KOPT-K1 (cell line): ENCODE results near the gene GLIS1.

Experiments used
- H3K27ac ChIP-seq: fragments of 200-600 bp; sonication (generic); 2 replicates; pipeline ENCODE4 v1.5.1; 2016; ENCODE audit warnings: antibody characterized with exemption, mild to moderate bottlenecking, low read depth, low read length; ENCODE audit not compliant: poor library complexity, severe bottlenecking
- H3K36me3 ChIP-seq: fragments of 200-600 bp; sonication (generic); 2 replicates; pipeline ENCODE4 v1.5.1; 2017; ENCODE audit warnings: antibody characterized with exemption, mild to moderate bottlenecking, low read length, moderate library complexity; ENCODE audit not compliant: insufficient read depth
- H3K9me3 ChIP-seq: fragments of 200-600 bp; sonication (generic); 2 replicates; pipeline ENCODE4 v1.5.1; 2017; ENCODE audit warnings: antibody characterized with exemption, low read length, mild to moderate bottlenecking; ENCODE audit not compliant: insufficient read depth, poor library complexity, severe bottlenecking

The GLIS1 gene

GRCh38 chr1:53511933-53512806 is 226.8 kb downstream of the GLIS1 start:
- no peaks in the 10 kb centered on the region for H3K36me3 ChIP-seq
- no peaks in the 10 kb centered on the region for H3K9me3 ChIP-seq
- H3K27ac ChIP-seq = no peak overlapping the region

- Histone ChIP-seq H3K27ac (no peak overlapping the region), H3K36me3 (no peaks in the 10 kb centered on the region), H3K9me3 (no peaks in the 10 kb centered on the region)
These were observed 227.5 kb downstream of the GLIS1 start for GRCh38 chr1:53511323-53511932.

DNA sequence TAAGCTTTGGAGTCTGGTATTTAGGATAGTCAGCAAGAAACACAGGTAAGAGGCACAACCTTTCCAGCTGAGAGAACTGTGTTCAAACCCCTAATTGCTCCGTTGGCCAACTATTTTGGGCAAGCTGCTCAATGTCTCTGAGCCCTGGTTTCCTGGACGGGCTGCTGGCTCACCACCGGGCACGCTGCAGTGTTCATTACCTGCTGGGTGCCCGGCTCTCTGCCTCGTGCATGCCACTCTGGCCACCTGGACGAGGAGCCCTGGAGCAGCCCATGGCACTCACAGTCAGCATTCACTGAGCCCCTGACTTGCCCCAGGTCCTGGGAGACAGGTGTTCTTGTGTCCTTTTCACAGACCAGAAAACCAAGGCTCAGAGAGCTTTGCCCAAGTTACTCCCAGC is 228.7 kb downstream of the GLIS1 start:
- no peak overlapping the region for H3K27ac ChIP-seq

DNA sequence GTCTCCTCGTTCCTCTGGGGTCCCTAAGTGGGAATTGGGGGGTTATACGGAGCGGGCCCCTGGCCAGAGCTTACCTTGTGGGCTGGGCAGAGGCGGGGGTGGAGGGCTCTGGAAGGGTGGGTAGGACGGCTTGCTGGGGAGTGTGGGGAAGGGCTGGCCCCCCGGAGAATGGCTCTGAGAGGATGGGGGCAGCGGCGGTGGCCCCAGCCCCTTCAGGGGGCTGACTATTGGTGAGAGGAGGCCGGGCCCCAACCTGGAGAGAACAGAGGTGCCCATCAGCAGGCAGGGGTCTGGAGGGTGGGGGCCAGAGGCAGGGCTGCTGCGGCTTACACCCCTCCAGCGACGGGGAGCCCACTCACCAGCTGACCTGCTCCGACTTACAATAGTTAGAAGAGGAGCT is 229.2 kb downstream of the GLIS1 start:
- Histone ChIP-seq H3K27ac (no peak overlapping the region), H3K9me3 (no peaks in the 10 kb centered on the region), H3K36me3 (no peaks in the 10 kb centered on the region)

More for the DNA sequence above, 228.7 kb downstream of the GLIS1 start:
- H3K9me3 ChIP-seq = no peaks in the 10 kb centered on the region
- no peaks in the 10 kb centered on the region for H3K36me3 ChIP-seq

DNA sequence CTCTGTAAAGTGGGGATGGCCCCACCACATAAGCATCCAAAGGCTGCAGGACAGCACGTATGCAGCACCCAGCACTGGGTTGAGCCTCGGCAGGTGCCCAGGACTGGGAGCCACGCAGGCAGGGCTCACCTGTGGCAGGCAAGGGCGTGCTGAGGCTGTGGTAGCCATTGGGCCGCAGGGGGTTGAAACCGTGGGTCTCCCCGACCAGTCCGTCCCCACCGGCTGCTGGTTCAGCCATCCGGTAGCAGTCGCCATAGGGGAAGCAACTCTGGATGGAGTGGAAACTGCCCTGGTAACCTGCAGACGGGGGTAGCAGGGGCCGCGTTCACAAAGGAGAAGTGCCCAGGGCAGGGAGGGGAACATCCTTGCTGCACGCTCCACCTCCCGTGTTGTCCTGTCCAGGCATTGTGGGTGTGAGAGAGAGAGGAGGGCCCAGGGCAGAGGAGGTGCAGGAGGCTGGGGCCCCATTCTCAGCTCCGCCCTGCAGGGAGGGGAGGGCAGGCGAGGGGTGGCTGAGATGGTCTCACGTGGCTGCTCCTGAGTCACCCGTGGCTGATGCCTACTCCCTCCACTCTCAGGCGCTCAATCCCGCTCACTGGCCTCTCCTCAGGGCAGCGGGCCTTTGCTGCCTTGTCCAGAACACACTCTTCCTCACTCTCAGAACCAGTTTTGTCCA is 229.8 kb downstream of the GLIS1 start:
- H3K27ac ChIP-seq = no peak overlapping the region

DNA sequence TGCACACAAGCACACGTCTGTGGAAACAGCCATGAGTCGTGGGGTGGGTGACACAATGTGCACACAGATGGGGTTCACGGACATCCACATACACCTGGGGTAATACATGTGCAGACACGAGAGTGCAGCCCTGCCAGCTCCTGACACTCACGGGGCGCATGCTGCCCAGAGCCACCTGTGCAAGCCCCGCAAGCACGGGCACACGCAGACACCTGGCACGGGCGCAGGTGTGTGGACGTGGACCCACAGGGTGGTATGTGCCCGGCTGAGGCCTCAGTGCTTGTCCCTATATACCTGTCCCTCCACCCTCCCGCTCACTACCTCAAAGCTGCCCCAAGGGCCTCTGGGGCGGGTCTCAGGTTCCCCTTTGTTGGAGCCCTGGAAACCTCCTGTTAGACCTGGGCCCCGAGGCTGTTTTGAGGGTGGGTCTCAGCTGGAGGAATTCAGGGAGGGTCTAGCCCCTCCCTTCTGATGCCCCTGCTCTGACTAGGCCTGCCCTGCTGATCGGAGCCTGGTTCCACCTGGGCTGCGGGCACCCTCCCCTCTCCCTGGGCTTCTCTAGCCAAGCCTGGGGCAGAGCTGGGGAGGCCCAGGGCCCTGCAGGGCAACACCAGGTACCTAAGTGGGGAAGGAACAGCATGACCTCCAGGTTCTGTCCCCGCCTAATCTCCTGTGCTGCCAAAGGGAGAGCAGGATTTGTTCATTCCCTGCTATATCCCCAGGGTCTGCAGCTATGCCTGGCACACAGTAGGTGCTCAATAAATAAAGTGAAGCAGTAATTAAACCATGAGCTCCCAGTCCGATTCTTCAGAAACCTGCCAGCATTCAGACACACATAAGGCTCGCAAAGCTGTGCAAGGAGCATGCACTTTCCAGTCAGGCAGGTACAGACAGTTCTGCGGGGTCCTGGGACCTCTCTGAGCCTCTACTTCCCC is 230.6 kb downstream of the GLIS1 start:
- Histone ChIP-seq H3K9me3 (no peaks in the 10 kb centered on the region), H3K36me3 (no peaks in the 10 kb centered on the region), H3K27ac (no peak overlapping the region)

More for the DNA sequence above, 229.8 kb downstream of the GLIS1 start:
- H3K9me3 ChIP-seq = no peaks in the 10 kb centered on the region
- H3K36me3 ChIP-seq = no peaks in the 10 kb centered on the region

DNA sequence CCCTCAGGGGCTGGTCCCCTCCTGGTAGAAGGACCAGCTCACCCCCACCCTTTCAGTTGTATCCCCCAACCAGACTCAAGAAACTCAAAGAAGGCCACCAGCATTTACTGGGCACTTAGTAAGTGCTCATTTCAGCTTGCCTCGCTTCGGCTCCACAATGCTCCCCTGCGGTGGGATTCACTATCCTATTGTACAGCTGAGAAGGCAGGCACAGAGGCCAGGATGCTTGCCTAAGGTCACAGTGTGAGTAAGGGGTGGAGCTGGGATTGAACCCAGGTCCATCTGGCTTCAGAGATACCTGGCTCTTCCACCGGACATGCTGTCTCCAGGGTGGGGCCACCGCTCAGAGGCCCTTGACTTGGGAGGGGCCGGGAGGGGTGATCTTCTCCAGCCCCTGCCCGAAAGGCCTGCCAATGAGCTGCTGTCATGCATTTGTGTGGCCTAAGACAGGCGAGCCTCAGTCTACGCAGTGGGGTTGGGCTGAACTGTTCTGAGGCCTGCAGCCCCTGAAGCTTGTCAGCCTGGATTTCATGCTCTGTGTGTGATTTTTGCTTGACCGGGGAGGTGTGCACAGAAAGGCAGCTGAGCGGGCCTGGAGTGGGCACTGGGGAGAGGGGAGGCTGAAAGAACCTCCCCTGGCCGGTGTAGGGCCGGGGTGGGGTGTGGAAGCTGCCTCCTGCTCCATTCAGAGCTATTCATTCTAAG is 231.7 kb downstream of the GLIS1 start:
- H3K9me3 ChIP-seq = no peaks in the 10 kb centered on the region
- no peak overlapping the region for H3K27ac ChIP-seq
- H3K36me3 ChIP-seq = no peaks in the 10 kb centered on the region

GRCh38 chr1:53506355-53507050 is 232.5 kb downstream of the GLIS1 start:
- no peak overlapping the region for H3K27ac ChIP-seq
- H3K36me3 ChIP-seq = no peaks in the 10 kb centered on the region
- H3K9me3 ChIP-seq = no peaks in the 10 kb centered on the region

GRCh38 chr1:53505891-53506290 is 233.1 kb downstream of the GLIS1 start:
- H3K9me3 ChIP-seq = no peaks in the 10 kb centered on the region
- no peaks in the 10 kb centered on the region for H3K36me3 ChIP-seq
- no peak overlapping the region for H3K27ac ChIP-seq

- Histone ChIP-seq H3K36me3 (no peaks in the 10 kb centered on the region), H3K9me3 (no peaks in the 10 kb centered on the region), H3K27ac (no peak overlapping the region)
These were observed 233.6 kb downstream of the GLIS1 start for GRCh38 chr1:53505401-53505800.

DNA sequence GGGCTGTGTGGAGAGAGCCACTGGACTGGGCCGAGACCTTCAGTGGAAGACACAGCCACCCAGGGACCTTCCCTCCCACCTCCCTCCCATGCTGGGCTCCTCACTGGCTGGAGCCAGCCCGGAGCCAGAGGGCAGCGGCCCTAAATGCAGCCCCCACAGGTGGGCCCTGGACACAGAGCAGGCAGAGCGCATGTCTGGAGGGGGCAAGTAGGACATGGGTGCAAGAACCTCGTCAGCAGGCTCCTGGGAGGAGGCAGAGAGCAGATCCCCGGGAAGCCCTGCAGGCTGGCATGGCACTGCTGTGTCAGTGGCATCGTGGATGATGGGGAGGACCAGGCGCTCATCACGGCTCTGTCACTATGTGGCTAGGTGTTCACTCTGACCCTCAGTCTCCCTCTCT is 234.1 kb downstream of the GLIS1 start:
- no peaks in the 10 kb centered on the region for H3K9me3 ChIP-seq
- H3K36me3 ChIP-seq = no peaks in the 10 kb centered on the region
- H3K27ac ChIP-seq = no peak overlapping the region

DNA sequence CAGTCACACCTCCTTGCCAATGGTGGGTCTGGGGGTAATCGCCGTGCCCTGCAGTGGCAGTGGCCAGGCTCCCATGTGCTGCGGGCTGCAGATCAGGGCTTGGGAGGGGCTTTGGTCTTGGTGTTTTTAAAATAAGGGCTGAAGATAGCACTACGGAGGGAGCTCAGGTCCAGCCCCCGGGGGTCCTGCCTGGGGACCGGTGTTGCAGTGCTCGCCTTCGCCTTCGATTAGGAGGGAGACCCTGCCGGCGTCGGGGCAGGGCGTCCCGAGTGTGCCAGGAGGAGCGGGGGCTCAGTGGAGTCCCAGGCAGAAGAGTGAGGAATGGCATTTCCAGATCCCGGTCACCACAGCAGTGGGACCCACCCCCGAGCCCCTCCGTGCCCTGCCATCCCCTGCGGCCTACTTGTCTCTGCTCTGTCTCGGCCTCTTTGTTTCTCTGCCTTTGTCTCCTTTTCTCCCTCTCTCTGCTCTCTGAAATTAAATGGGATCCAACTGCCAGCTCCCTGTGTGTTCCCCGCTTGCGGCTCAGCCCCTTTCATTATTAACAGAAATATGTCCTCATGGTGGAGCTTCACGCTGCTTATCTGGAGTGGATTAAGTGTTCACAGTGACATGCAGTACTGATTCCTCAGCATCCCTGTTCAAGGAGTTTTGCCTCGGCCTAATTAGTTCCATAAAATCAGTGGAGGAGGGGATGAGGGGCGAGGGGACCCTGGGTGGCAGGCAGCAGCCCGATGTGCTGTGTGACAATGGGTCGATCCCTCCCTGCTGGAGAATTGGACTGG is 235.3 kb downstream of the GLIS1 start:
- Histone ChIP-seq H3K27ac (no peak overlapping the region), H3K9me3 (no peaks in the 10 kb centered on the region)

More for the DNA sequence above, 235.3 kb downstream of the GLIS1 start:
- no peaks in the 10 kb centered on the region for H3K36me3 ChIP-seq
